Activated CD4-positive, alpha-beta memory T cell treated with anti-CD3 and anti-CD28 coated beads, Interleukin-2, amount 10 ng/mL, durations not matched to agents 7 days and 5 days (primary cell): ENCODE measurements around the gene CAMKMT. TPM values are rescaled to one million over a fixed set of nuclear protein-coding genes. Genes with fewer than 3 reads are reported as not detected.

ENCODE experiments used
- CTCF ChIA-PET: fragments of 350-600 bp; sonication (Branson Sonifier 250); formaldehyde crosslinking; loops from one replicate; lab custom pipeline; 2021; ENCODE audit warnings: antibody characterized with exemption, inconsistent platforms; lab: Charles Lee
- POLR2A ChIA-PET: fragments of 350-600 bp; sonication (Branson Sonifier 250); formaldehyde crosslinking; loops from one replicate; lab custom pipeline; 2021; ENCODE audit warnings: antibody characterized with exemption; lab: Charles Lee
- DNase-seq: peaks from one replicate; pipeline ENCODE4 v3.0.0-alpha.2; 2020
- H3K27ac Mint-ChIP-seq: one replicate; pipeline ENCODE4 v1.8.0; 2021; ENCODE audit warnings: mild to moderate bottlenecking, mixed read lengths
- H3K27me3 Mint-ChIP-seq: one replicate; pipeline ENCODE4 v1.8.0; 2021; ENCODE audit warnings: mixed read lengths
- H3K36me3 Mint-ChIP-seq: one replicate; pipeline ENCODE4 v1.8.0; 2021; ENCODE audit warnings: low read depth, mixed read lengths
- H3K4me1 Mint-ChIP-seq: one replicate; pipeline ENCODE4 v1.8.0; 2021; ENCODE audit warnings: mixed read lengths
- H3K4me3 Mint-ChIP-seq: one replicate; pipeline ENCODE4 v1.8.0; 2021; ENCODE audit warnings: mild to moderate bottlenecking, mixed read lengths
- H3K9me3 Mint-ChIP-seq: one replicate; pipeline ENCODE4 v1.8.0; 2021; ENCODE audit warnings: mixed read lengths
- total RNA-seq, 2 experiments: library from RNA; stranded (reverse); gene quantifications; one replicate each; pipeline ENCODE4 v1.2.3, GENCODE V29; 2021

Gene CAMKMT
- 10 to 100 TPM; 11.6 to 12.0 TPM for total RNA-seq

GRCh38 chr2:44361330-44362206, at the start of gene CAMKMT, which contains the start of gene PREPL:
TSS of gene CAMKMT (plus strand) at chr2:44361947.
TSS of gene PREPL (minus strand) at chr2:44361494. CDS start at chr2:44346342, 15,152 bp downstream.
- ChIA-PET CTCF (interaction anchor here (0.7 to 1.9 kb wide), 15 partner anchors 13 to 1551 kb away, joined by 3 to 8 read pairs (median 4); no protein-coding TSS in a partner anchor), POLR2A (interaction anchor here (0.7 to 3.4 kb wide), 23 partner anchors 9 to 1552 kb away, joined by 3 to 48 read pairs (median 4); partner anchors contain the start of gene PPM1B)
- Mint-ChIP-seq H3K9me3 (no peaks in the 10 kb centered on the region), H3K4me3 (peak within 1 kb of the TSS; percentile 93), H3K36me3 (peaks cover 11% of the 10 kb centered on the region), H3K27ac (peak within 1 kb of the TSS; percentile 98), H3K4me1 (peaks cover 41% of the 10 kb centered on the region), H3K27me3 (no peaks in the 10 kb centered on the region)
- DNase-seq, result peak; percentile 98

DNA sequence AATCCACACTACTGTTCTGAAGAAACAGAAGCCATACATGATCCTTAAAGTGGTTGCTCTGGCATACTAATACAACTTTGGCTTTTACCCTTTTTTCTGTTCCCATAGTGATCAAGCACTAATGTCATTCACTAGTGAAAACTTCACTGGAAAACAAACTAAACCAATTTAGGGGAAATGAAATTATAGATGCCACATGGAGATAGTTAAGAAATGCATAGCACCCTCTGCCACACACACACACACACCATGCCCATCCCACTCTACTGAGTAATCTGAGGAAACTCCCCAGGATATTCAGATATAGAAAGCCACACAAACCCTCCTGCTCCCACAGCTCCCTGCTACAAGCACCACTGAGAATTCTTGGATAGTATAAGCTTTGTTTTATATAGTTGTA, 47.4 kb upstream of the CAMKMT start:
- POLR2A ChIA-PET, result no interaction called here
- Mint-ChIP-seq H3K4me1 (no peaks in the 10 kb centered on the region), H3K4me3 (no peak overlapping the region), H3K27me3 (no peaks in the 10 kb centered on the region), H3K36me3 (peaks cover 47% of the 10 kb centered on the region), H3K27ac (no peak overlapping the region), H3K9me3 (peaks cover 15% of the 10 kb centered on the region)
- DNase-seq, result no peak
- CTCF ChIA-PET, result interaction anchor here (0.7 kb wide), 1 partner anchor 18 kb away, joined by 5 read pairs; no protein-coding TSS in a partner anchor

DNA sequence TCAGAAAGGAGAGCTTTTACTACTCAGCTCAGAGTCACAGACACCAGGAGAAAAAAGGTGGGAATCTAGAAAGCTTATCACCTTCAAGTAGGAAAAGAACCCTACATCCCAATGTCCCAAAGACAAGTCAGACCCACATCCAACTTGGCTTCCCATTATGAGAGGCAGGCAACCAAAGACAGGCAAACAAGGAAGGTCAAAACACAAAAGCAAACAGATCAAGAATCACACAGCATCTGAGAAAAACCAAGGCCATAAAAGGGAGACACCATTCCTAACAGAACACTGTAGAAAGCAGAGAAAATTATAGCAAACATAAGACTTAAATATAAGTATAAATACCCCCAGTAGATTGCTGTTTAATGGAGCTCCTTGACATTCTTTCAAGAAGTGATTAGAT, 45.8 kb upstream of the CAMKMT start:
- CTCF ChIA-PET, result interaction anchor here (0.7 kb wide), 1 partner anchor 226 kb away, joined by 3 read pairs; no protein-coding TSS in a partner anchor
- peaks cover 46% of the 10 kb centered on the region for H3K36me3 Mint-ChIP-seq
- POLR2A ChIA-PET, result no interaction called here
- H3K27me3 Mint-ChIP-seq, result no peaks in the 10 kb centered on the region
- DNase-seq, result no peak
- no peaks in the 10 kb centered on the region for H3K4me1 Mint-ChIP-seq
- no peak overlapping the region for H3K27ac Mint-ChIP-seq
- peaks cover 7% of the 10 kb centered on the region for H3K9me3 Mint-ChIP-seq
- H3K4me3 Mint-ChIP-seq, result no peak overlapping the region

- peaks cover 40% of the 10 kb centered on the region for H3K36me3 Mint-ChIP-seq
- no peak overlapping the region for H3K4me3 Mint-ChIP-seq
- CTCF ChIA-PET, result no interaction called here
- POLR2A ChIA-PET, result no interaction called here
- DNase-seq, result no peak
- H3K9me3 Mint-ChIP-seq, result no peaks in the 10 kb centered on the region
- no peak overlapping the region for H3K27ac Mint-ChIP-seq
- no peaks in the 10 kb centered on the region for H3K27me3 Mint-ChIP-seq
- H3K4me1 Mint-ChIP-seq, result no peaks in the 10 kb centered on the region
Measured at GRCh38 chr2:44320832-44321231, 40.9 kb upstream of the CAMKMT start.

- no peaks in the 10 kb centered on the region for H3K9me3 Mint-ChIP-seq
- CTCF ChIA-PET, result no interaction called here
- POLR2A ChIA-PET, result no interaction called here
Measured at GRCh38 chr2:44321360-44321759, 40.4 kb upstream of the CAMKMT start.

DNA sequence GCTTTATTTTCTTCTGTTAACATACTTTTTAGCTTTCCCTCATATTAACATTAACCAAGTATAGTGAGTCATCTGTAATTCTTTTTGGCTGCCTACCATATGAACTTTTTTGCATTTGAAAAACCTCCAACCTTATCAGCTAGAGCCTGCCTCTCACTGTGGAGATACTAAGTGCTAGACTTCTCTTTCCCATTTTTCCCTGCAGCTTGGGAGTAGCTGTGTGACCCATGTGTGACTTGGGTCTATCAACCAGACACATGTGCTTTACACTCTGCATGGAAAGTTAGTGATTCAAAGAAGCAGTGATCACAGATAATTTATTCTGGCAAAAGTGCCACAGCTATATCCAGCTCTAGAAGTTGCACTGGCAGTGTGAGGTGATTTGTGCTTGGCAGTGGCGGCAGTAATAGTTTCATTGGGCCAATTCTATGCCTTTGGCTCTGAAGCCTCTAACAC, 36.7 kb upstream of the CAMKMT start:
- CTCF ChIA-PET, result no interaction called here
- Mint-ChIP-seq H3K36me3 (peaks cover 45% of the 10 kb centered on the region), H3K27ac (no peak overlapping the region), H3K9me3 (no peaks in the 10 kb centered on the region), H3K4me3 (no peak overlapping the region), H3K27me3 (no peaks in the 10 kb centered on the region), H3K4me1 (no peaks in the 10 kb centered on the region)
- POLR2A ChIA-PET, result no interaction called here
- DNase-seq, result no peak

More at GRCh38 chr2:44321360-44321759, 40.4 kb upstream of the CAMKMT start:
- no peaks in the 10 kb centered on the region for H3K27me3 Mint-ChIP-seq
- DNase-seq, result no peak
- no peak overlapping the region for H3K27ac Mint-ChIP-seq
- no peaks in the 10 kb centered on the region for H3K4me1 Mint-ChIP-seq
- H3K36me3 Mint-ChIP-seq, result peaks cover 38% of the 10 kb centered on the region
- no peak overlapping the region for H3K4me3 Mint-ChIP-seq

- ChIA-PET CTCF (interaction anchor here (0.7 kb wide), 1 partner anchor 238 kb away, joined by 3 read pairs; no protein-coding TSS in a partner anchor), POLR2A (interaction anchor here (0.6 kb wide), 1 partner anchor 341 kb away, joined by 3 read pairs; no protein-coding TSS in a partner anchor)
- no peak for DNase-seq
- Mint-ChIP-seq H3K4me3 (no peak overlapping the region), H3K36me3 (peaks cover 42% of the 10 kb centered on the region), H3K27ac (no peak overlapping the region), H3K4me1 (no peaks in the 10 kb centered on the region), H3K9me3 (no peaks in the 10 kb centered on the region), H3K27me3 (no peaks in the 10 kb centered on the region)
Measured at GRCh38 chr2:44325897-44326296, 35.9 kb upstream of the CAMKMT start.

- no peaks in the 10 kb centered on the region for H3K9me3 Mint-ChIP-seq
- CTCF ChIA-PET, result no interaction called here
- H3K27ac Mint-ChIP-seq, result no peak overlapping the region
- H3K4me1 Mint-ChIP-seq, result no peaks in the 10 kb centered on the region
- no peaks in the 10 kb centered on the region for H3K27me3 Mint-ChIP-seq
- DNase-seq, result no peak
- POLR2A ChIA-PET, result interaction anchor here (0.6 to 0.9 kb wide), 2 partner anchors 12 to 342 kb away, joined by 3 read pairs; no protein-coding TSS in a partner anchor
- H3K4me3 Mint-ChIP-seq, result no peak overlapping the region
- H3K36me3 Mint-ChIP-seq, result peaks cover 43% of the 10 kb centered on the region
Measured at GRCh38 chr2:44326548-44327264, 35.0 kb upstream of the CAMKMT start.

GRCh38 chr2:44328750-44329149, 33.0 kb upstream of the CAMKMT start:
- Mint-ChIP-seq H3K27me3 (no peaks in the 10 kb centered on the region), H3K4me3 (no peak overlapping the region), H3K9me3 (no peaks in the 10 kb centered on the region), H3K27ac (no peak overlapping the region), H3K36me3 (peaks cover 35% of the 10 kb centered on the region), H3K4me1 (no peaks in the 10 kb centered on the region)
- no peak for DNase-seq
- ChIA-PET CTCF (interaction anchor here (0.8 to 1.8 kb wide), 2 partner anchors 22 to 33 kb away, joined by 3 to 5 read pairs; partner anchors contain the start of genes CAMKMT and PREPL), POLR2A (interaction anchor here (0.9 to 1.2 kb wide), 2 partner anchors 9 to 33 kb away, joined by 3 read pairs; partner anchors contain the start of genes CAMKMT and PREPL)

GRCh38 chr2:44329343-44329742, 32.4 kb upstream of the CAMKMT start:
- Mint-ChIP-seq H3K9me3 (no peaks in the 10 kb centered on the region), H3K4me1 (no peaks in the 10 kb centered on the region), H3K36me3 (peaks cover 32% of the 10 kb centered on the region), H3K27me3 (no peaks in the 10 kb centered on the region), H3K4me3 (no peak overlapping the region), H3K27ac (no peak overlapping the region)
- ChIA-PET POLR2A (interaction anchor here (0.9 to 1.2 kb wide), 2 partner anchors 9 to 32 kb away, joined by 3 read pairs; partner anchors contain the start of genes CAMKMT and PREPL), CTCF (interaction anchor here (0.8 to 1.8 kb wide), 2 partner anchors 22 to 32 kb away, joined by 3 to 5 read pairs; partner anchors contain the start of genes CAMKMT and PREPL)
- no peak for DNase-seq

DNA sequence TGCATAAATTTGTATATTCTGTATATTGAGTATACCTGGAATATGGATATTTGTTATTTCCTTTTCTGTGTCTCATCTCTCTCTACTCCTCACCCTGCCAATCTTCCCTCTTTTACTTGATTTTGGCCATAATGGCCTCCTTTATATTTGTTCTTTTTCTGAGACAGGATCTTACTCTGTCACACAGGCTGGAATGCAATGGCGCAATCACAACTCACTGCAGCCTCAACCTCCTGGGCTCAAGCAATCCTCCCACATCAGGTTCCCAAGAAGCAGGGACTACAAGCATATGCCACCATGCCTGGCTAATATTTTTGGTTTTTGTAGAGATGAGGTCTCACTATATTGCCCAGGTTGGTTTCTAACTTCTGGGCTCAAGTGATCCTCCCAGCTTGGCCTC, 30.9 kb upstream of the CAMKMT start:
- DNase-seq, result no peak
- H3K4me3 Mint-ChIP-seq, result no peak overlapping the region
- CTCF ChIA-PET, result no interaction called here
- no peak overlapping the region for H3K27ac Mint-ChIP-seq
- H3K27me3 Mint-ChIP-seq, result no peaks in the 10 kb centered on the region
- no peaks in the 10 kb centered on the region for H3K9me3 Mint-ChIP-seq
- POLR2A ChIA-PET, result no interaction called here
- peaks cover 4% of the 10 kb centered on the region for H3K4me1 Mint-ChIP-seq
- H3K36me3 Mint-ChIP-seq, result peaks cover 37% of the 10 kb centered on the region

DNA sequence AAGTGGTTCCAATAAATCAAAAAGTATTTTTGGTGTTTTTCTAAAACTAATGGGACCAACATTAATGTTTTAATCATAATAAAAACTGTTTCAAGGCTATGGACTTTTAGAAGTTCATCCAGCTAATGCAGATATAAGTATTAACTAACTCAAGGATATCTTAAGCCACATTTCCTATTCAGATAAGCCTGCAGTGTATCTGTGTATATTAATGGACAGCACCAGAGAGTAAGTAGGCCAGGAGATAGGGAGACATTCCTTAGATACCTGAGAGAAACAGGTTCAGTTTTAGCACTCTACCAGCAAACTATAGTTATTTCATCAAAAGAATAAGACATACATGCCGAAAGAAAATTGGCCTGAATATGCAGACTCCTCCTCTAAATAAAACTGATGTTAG, 27.8 kb upstream of the CAMKMT start:
- H3K9me3 Mint-ChIP-seq, result no peaks in the 10 kb centered on the region
- CTCF ChIA-PET, result no interaction called here
- H3K4me3 Mint-ChIP-seq, result no peak overlapping the region
- H3K27me3 Mint-ChIP-seq, result no peaks in the 10 kb centered on the region
- peaks cover 8% of the 10 kb centered on the region for H3K4me1 Mint-ChIP-seq
- POLR2A ChIA-PET, result no interaction called here
- H3K27ac Mint-ChIP-seq, result no peak overlapping the region
- no peak for DNase-seq
- H3K36me3 Mint-ChIP-seq, result peaks cover 49% of the 10 kb centered on the region
